HepG2 (cell line): ENCODE data around the gene TTC31. TPM values are rescaled to one million over a fixed set of nuclear protein-coding genes. Genes with fewer than 3 reads are reported as not detected.

ENCODE experiments used
- CEBPB ChIP-seq: IDR thresholded peaks from 2 replicates; pipeline ENCODE4 v1.6.1; 2011; ENCODE audit warnings: low read depth, low read length, improper control_type of control experiment, borderline replicate concordance
- NRL ChIP-seq: sonication (generic); formaldehyde crosslinking; IDR thresholded peaks from 2 replicates; pipeline ENCODE4 v1.5.0; 2020; ENCODE audit warnings: missing genetic modification reagents, mild to moderate bottlenecking, moderate library complexity, borderline replicate concordance
- PLRG1 ChIP-seq: fragments of 450-650 bp; conservative IDR thresholded peaks from 2 replicates; pipeline ENCODE4 v1.6.1; 2016
- RBFOX2 ChIP-seq: fragments of 200-400 bp; formaldehyde crosslinking; IDR thresholded peaks from 2 replicates; pipeline ENCODE4 v1.6.1; 2017; ENCODE audit warnings: low read depth, mild to moderate bottlenecking, low read length
- RELA ChIP-seq: sonication (generic); formaldehyde crosslinking; IDR thresholded peaks from 2 replicates; pipeline ENCODE4 v1.4.0; 2020; ENCODE audit warnings: missing genetic modification reagents
- RORA ChIP-seq: sonication (generic); formaldehyde crosslinking; IDR thresholded peaks from 2 replicates; pipeline ENCODE4 v1.5.0; 2020; ENCODE audit warnings: mild to moderate bottlenecking, missing genetic modification reagents, moderate library complexity
- SMC3 ChIP-seq: IDR thresholded peaks from 2 replicates; pipeline ENCODE4 v1.6.1; 2011; ENCODE audit warnings: low read length, improper control_type of control experiment
- TOPORS ChIP-seq: sonication (generic); formaldehyde crosslinking; IDR thresholded peaks from 2 replicates; pipeline ENCODE4 v1.8.0; 2023; ENCODE audit warnings: mild to moderate bottlenecking, missing genetic modification reagents
- U2AF1 ChIP-seq: fragments of 200-400 bp; formaldehyde crosslinking; optimal IDR thresholded peaks from 2 replicates; pipeline ENCODE3; 2017; ENCODE audit warnings: mild to moderate bottlenecking, low read depth, low read length
- ZNF451 ChIP-seq: sonication (generic); formaldehyde crosslinking; IDR thresholded peaks from 2 replicates; pipeline ENCODE4 v1.5.0; 2020; ENCODE audit warnings: mild to moderate bottlenecking, missing genetic modification reagents
- ZNF547 ChIP-seq: sonication (generic); formaldehyde crosslinking; IDR thresholded peaks from 2 replicates; pipeline ENCODE4 v1.5.1; 2020; ENCODE audit warnings: mild to moderate bottlenecking, missing genetic modification reagents
- ZSCAN9 ChIP-seq: IDR thresholded peaks from 2 replicates; pipeline ENCODE4 v1.6.1; 2016; ENCODE audit warnings: borderline replicate concordance
- polyA plus RNA-seq, 8 experiments: library from polyadenylated mRNA; depleted of rRNA in 3 of 8; stranded (reverse) in 7 of 8; unstranded in 1 of 8; fragments of >200 nt; fragmentation: Illumina TruSeq in 4 of 8; extraction: Trizol in 4 of 8; gene quantifications; 2 replicates each; pipeline versions ENCODE4 v1.2.1 to v1.2.3, GENCODE V29; 2011 to 2016; ENCODE audit warnings: low read depth in 4 of 8, missing spikeins in 1 of 8, mixed read lengths in 1 of 8; ENCODE audit not compliant: insufficient read depth in 1 of 8
- total RNA-seq, 5 experiments: library from RNA; depleted of rRNA; stranded (reverse); fragments of >200 nt; fragmentation: Illumina TruSeq; extraction: Trizol; gene quantifications; 2 replicates each; pipeline ENCODE4 v1.2.3, GENCODE V29; 2016; ENCODE audit warnings: low read depth in 1 of 5
- TF ChIP-seq, protein P1 (sequence below): sonication (generic); formaldehyde crosslinking; IDR thresholded peaks from 2 replicates; pipeline ENCODE4 v1.4.0; 2020; ENCODE audit warnings: missing genetic modification reagents
- TF ChIP-seq, protein P2 (sequence below): sonication (generic); formaldehyde crosslinking; IDR thresholded peaks from 2 replicates; pipeline ENCODE4 v1.4.0; 2020; ENCODE audit warnings: missing genetic modification reagents
- TF ChIP-seq, protein P3 (sequence below): sonication (generic); formaldehyde crosslinking; IDR thresholded peaks from 2 replicates; pipeline ENCODE4 v1.4.0; 2020; ENCODE audit warnings: missing genetic modification reagents
- TF ChIP-seq, protein P4 (sequence below): fragments of 450-650 bp; IDR thresholded peaks from 2 replicates; pipeline ENCODE4 v1.6.1; 2017
- TF ChIP-seq, protein P5 (sequence below): IDR thresholded peaks from 2 replicates; pipeline ENCODE4 v1.6.1; 2016; ENCODE audit warnings: missing compliant biosample characterization, missing genetic modification reagents, borderline replicate concordance

TTC31 gene
- total and polyA plus RNA-seq, 2 of the 13 experiments (the other 11 are each of a cell fraction or from before 2014, with no cell fraction given) = 28.3 to 39.5 TPM

DNA sequence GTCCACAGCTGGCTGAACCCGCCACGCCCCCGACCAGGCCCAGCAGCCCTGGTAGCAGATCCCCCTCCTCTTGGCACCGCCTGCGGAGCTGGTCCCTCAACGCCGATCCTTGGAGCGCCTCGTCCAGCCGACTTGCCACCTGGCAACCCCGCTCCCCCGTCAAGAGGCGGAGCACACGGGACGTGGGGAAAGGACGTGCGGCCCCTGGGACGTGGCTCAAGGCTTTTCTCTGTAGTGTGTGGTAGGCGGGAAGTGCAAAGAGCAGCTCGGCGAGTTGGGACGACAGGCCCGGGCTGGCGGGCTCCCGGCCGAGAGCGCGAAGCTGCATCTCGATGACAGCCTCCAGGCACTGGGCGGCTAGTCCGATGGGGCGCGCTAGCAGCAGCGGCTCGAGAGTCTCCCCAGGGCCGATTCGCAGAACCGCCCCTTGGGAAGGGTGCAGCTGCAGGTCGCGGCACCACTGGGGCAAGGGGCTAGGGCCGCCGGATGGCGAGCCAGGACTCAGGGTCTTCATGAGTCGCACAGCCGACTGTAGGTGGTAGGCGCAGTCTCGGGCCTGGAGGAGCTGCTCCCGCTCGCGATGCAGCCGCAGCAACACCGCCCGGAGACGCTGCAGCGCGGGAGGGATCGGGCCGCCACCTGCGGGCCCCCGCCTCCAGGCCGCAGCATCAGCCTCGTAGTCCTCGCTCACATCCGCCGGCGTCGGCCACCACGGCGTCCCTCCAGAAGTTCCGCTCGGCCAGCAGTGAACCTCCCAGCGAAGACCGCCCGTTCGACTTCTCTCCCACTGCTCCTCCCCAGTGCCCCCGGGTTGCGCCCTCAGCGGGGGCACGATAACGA, 700 bp upstream of the TTC31 start (continued):
- TF ChIP-seq, protein P1, sequence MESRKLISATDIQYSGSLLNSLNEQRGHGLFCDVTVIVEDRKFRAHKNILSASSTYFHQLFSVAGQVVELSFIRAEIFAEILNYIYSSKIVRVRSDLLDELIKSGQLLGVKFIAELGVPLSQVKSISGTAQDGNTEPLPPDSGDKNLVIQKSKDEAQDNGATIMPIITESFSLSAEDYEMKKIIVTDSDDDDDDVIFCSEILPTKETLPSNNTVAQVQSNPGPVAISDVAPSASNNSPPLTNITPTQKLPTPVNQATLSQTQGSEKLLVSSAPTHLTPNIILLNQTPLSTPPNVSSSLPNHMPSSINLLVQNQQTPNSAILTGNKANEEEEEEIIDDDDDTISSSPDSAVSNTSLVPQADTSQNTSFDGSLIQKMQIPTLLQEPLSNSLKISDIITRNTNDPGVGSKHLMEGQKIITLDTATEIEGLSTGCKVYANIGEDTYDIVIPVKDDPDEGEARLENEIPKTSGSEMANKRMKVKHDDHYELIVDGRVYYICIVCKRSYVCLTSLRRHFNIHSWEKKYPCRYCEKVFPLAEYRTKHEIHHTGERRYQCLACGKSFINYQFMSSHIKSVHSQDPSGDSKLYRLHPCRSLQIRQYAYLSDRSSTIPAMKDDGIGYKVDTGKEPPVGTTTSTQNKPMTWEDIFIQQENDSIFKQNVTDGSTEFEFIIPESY (CRISPR knock-in tag) = no peak
- TF ChIP-seq CEBPB (no peak), TOPORS (CRISPR knock-in tag) (peak; percentile 62), ZNF547 (CRISPR knock-in tag) (peak; percentile 97), U2AF1 (no peak), SMC3 (no peak), RORA (no peak), RBFOX2 (peak; percentile 93), NRL (CRISPR knock-in tag) (peak; percentile 82; the same call in 1 of the 2 replicates), PLRG1 (no peak), ZNF451 (CRISPR knock-in tag) (no peak), RELA (CRISPR knock-in tag) (0 out of 2 replicates have a peak, but pooled peaks have one; percentile 34), ZSCAN9 (no peak)
- TF ChIP-seq, protein P2, sequence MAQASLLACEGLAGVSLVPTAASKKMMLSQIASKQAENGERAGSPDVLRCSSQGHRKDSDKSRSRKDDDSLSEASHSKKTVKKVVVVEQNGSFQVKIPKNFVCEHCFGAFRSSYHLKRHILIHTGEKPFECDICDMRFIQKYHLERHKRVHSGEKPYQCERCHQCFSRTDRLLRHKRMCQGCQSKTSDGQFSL = 0 out of 2 replicates have a peak, but pooled peaks have one; percentile 62
- TF ChIP-seq, protein P3, sequence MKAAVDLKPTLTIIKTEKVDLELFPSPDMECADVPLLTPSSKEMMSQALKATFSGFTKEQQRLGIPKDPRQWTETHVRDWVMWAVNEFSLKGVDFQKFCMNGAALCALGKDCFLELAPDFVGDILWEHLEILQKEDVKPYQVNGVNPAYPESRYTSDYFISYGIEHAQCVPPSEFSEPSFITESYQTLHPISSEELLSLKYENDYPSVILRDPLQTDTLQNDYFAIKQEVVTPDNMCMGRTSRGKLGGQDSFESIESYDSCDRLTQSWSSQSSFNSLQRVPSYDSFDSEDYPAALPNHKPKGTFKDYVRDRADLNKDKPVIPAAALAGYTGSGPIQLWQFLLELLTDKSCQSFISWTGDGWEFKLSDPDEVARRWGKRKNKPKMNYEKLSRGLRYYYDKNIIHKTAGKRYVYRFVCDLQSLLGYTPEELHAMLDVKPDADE = no peak
- TF ChIP-seq, protein P4, sequence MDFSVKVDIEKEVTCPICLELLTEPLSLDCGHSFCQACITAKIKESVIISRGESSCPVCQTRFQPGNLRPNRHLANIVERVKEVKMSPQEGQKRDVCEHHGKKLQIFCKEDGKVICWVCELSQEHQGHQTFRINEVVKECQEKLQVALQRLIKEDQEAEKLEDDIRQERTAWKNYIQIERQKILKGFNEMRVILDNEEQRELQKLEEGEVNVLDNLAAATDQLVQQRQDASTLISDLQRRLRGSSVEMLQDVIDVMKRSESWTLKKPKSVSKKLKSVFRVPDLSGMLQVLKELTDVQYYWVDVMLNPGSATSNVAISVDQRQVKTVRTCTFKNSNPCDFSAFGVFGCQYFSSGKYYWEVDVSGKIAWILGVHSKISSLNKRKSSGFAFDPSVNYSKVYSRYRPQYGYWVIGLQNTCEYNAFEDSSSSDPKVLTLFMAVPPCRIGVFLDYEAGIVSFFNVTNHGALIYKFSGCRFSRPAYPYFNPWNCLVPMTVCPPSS = no peak
- TF ChIP-seq, protein P5, sequence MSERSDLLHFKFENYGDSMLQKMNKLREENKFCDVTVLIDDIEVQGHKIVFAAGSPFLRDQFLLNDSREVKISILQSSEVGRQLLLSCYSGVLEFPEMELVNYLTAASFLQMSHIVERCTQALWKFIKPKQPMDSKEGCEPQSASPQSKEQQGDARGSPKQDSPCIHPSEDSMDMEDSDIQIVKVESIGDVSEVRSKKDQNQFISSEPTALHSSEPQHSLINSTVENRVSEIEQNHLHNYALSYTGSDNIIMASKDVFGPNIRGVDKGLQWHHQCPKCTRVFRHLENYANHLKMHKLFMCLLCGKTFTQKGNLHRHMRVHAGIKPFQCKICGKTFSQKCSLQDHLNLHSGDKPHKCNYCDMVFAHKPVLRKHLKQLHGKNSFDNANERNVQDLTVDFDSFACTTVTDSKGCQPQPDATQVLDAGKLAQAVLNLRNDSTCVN = peak; percentile 36; the same call in 1 of the 2 replicates
